Measurements from ENCODE around the gene MYPN.

The MYPN gene

GRCh38 chr10:68185085-68185484 lies 75.8 kb downstream of the MYPN start:
- Histone ChIP-seq H3K36me3 (ENCODE audit: control insufficient read depth in 1 of 2, insufficient read depth in 2 of 2, low read depth in 1 of 2, low read length in 2 of 2) (no peaks in the 10 kb centered on the region), H3K79me1 (replicated peaks; ENCODE audit: low read length, poor library complexity, severe bottlenecking) (no peaks in the 10 kb centered on the region), H3K14ac (ENCODE audit: low read length in 2 of 2) (no peak overlapping the region), H3K4me1 (ENCODE audit: control insufficient read depth, insufficient read depth, low read depth, low read length) (no peaks in the 10 kb centered on the region), H3K23ac (ENCODE audit: low read length in 2 of 2) (no peak overlapping the region), H3K18ac (ENCODE audit: low read depth in 1 of 2, low read length in 2 of 2) (no peak overlapping the region), H2BK120ac (ENCODE audit: low read depth, low read length) (no peak overlapping the region), H2BK15ac (ENCODE audit: low read depth, poor library complexity, severe bottlenecking) (no peak overlapping the region), H3K9ac (ENCODE audit: low read length) (no peak overlapping the region), H4K8ac (ENCODE audit: low read length) (peak overlapping the region; percentile 12), H3K4me3 (ENCODE audit: insufficient read depth in 1 of 2, low read depth in 1 of 2, low read length in 2 of 2) (no peak overlapping the region), H2AK5ac (ENCODE audit: low read length, severe bottlenecking) (no peak overlapping the region), H2BK5ac (ENCODE audit: low read depth, low read length, poor library complexity, severe bottlenecking) (no peak overlapping the region), H3K9me3 (ENCODE audit: control insufficient read depth, low read length) (no peaks in the 10 kb centered on the region), H3K27ac (ENCODE audit: low read length, poor library complexity, severe bottlenecking) (no peak overlapping the region), H4K91ac (ENCODE audit: low read length) (no peak overlapping the region), H3K27me3 (ENCODE audit: control insufficient read depth in 1 of 2, insufficient read depth in 1 of 2, low read length in 2 of 2) (peaks cover 0 to 11% of the 10 kb centered on the region in 2 experiments), H3K4ac (ENCODE audit: low read depth in 1 of 2, low read length in 2 of 2) (no peak overlapping the region), H2BK12ac (ENCODE audit: low read length in 2 of 2) (no peak overlapping the region), H3K4me2 (ENCODE audit: low read length, poor library complexity, severe bottlenecking) (no peak overlapping the region), H2AFZ (ENCODE audit: low read depth, low read length) (no peak overlapping the region)
- no peak for DNase-seq
- 71% methylated on average over 2 of the region's 2 CpGs for WGBS

DNA sequence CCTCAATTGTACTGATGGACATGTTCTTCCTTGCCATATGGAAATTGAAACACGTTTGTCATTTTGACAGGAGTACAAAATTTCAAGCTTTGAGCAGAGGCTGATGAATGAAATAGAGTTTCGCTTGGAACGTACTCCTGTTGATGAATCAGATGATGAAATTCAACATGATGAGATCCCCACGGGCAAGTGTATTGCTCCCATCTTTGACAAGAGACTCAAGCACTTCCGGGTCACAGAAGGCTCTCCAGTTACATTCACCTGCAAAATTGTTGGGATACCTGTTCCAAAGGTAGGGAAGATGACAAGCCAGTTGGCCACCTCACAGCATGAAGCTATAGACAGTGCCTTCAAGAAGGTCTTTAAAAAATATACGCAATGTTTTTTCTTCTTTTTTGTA lies 79.5 kb downstream of the MYPN start:
- H3K4me2 ChIP-seq (ENCODE audit: low read length, poor library complexity, severe bottlenecking), result no peak overlapping the region
- H3K4me3 ChIP-seq (ENCODE audit: insufficient read depth in 1 of 2, low read depth in 1 of 2, low read length in 2 of 2), result no peak overlapping the region
- no peaks in the 10 kb centered on the region for H3K4me1 ChIP-seq (ENCODE audit: control insufficient read depth, insufficient read depth, low read depth, low read length)
- H3K79me1 ChIP-seq (replicated peaks; ENCODE audit: low read length, poor library complexity, severe bottlenecking), result no peaks in the 10 kb centered on the region
- peaks cover 0 to 11% of the 10 kb centered on the region in 2 experiments for H3K27me3 ChIP-seq (ENCODE audit: control insufficient read depth in 1 of 2, insufficient read depth in 1 of 2, low read length in 2 of 2)
- no peak overlapping the region for H3K23ac ChIP-seq (ENCODE audit: low read length in 2 of 2)
- 85% methylated on average over 5 of the region's 6 CpGs for WGBS
- no peak for DNase-seq
- H2BK120ac ChIP-seq (ENCODE audit: low read depth, low read length), result no peak overlapping the region
- no peak overlapping the region for H2BK12ac ChIP-seq (ENCODE audit: low read length in 2 of 2)
- no peak overlapping the region for H3K27ac ChIP-seq (ENCODE audit: low read length, poor library complexity, severe bottlenecking)
- no peak overlapping the region for H2BK15ac ChIP-seq (ENCODE audit: low read depth, poor library complexity, severe bottlenecking)
- no peak overlapping the region for H3K4ac ChIP-seq (ENCODE audit: low read depth in 1 of 2, low read length in 2 of 2)
- no peaks in the 10 kb centered on the region for H3K9me3 ChIP-seq (ENCODE audit: control insufficient read depth, low read length)
- no peak overlapping the region for H2AK5ac ChIP-seq (ENCODE audit: low read length, severe bottlenecking)
- H3K14ac ChIP-seq (ENCODE audit: low read length in 2 of 2), result no peak overlapping the region
- H3K18ac ChIP-seq (ENCODE audit: low read depth in 1 of 2, low read length in 2 of 2), result no peak overlapping the region
- no peak overlapping the region for H4K8ac ChIP-seq (ENCODE audit: low read length)
- H4K91ac ChIP-seq (ENCODE audit: low read length), result no peak overlapping the region
- H2BK5ac ChIP-seq (ENCODE audit: low read depth, low read length, poor library complexity, severe bottlenecking), result no peak overlapping the region
- no peak overlapping the region for H3K9ac ChIP-seq (ENCODE audit: low read length)
- no peaks in the 10 kb centered on the region for H3K36me3 ChIP-seq (ENCODE audit: control insufficient read depth in 1 of 2, insufficient read depth in 2 of 2, low read depth in 1 of 2, low read length in 2 of 2)
- H2AFZ ChIP-seq (ENCODE audit: low read depth, low read length), result no peak overlapping the region

GRCh38 chr10:68192113-68192512 lies 82.8 kb downstream of the MYPN start:
- Histone ChIP-seq H3K36me3 (ENCODE audit: control insufficient read depth in 1 of 2, insufficient read depth in 2 of 2, low read depth in 1 of 2, low read length in 2 of 2) (no peaks in the 10 kb centered on the region), H3K79me1 (replicated peaks; ENCODE audit: low read length, poor library complexity, severe bottlenecking) (no peaks in the 10 kb centered on the region), H4K91ac (ENCODE audit: low read length) (no peak overlapping the region), H4K8ac (ENCODE audit: low read length) (no peak overlapping the region), H2BK5ac (ENCODE audit: low read depth, low read length, poor library complexity, severe bottlenecking) (no peak overlapping the region), H3K18ac (ENCODE audit: low read depth in 1 of 2, low read length in 2 of 2) (no peak overlapping the region), H3K23ac (ENCODE audit: low read length in 2 of 2) (no peak overlapping the region), H3K9me3 (ENCODE audit: control insufficient read depth, low read length) (no peaks in the 10 kb centered on the region), H3K4ac (ENCODE audit: low read depth in 1 of 2, low read length in 2 of 2) (no peak overlapping the region), H3K4me3 (ENCODE audit: insufficient read depth in 1 of 2, low read depth in 1 of 2, low read length in 2 of 2) (no peak overlapping the region), H3K4me2 (ENCODE audit: low read length, poor library complexity, severe bottlenecking) (no peak overlapping the region), H2BK15ac (ENCODE audit: low read depth, poor library complexity, severe bottlenecking) (no peak overlapping the region), H3K27ac (ENCODE audit: low read length, poor library complexity, severe bottlenecking) (no peak overlapping the region), H2AK5ac (ENCODE audit: low read length, severe bottlenecking) (no peak overlapping the region), H2BK12ac (ENCODE audit: low read length in 2 of 2) (no peak overlapping the region), H3K14ac (ENCODE audit: low read length in 2 of 2) (no peak overlapping the region), H2AFZ (ENCODE audit: low read depth, low read length) (no peak overlapping the region), H3K27me3 (ENCODE audit: control insufficient read depth in 1 of 2, insufficient read depth in 1 of 2, low read length in 2 of 2) (peaks cover 0 to 3% of the 10 kb centered on the region in 2 experiments), H3K9ac (ENCODE audit: low read length) (peak overlapping the region; percentile 10), H2BK120ac (ENCODE audit: low read depth, low read length) (no peak overlapping the region), H3K4me1 (ENCODE audit: control insufficient read depth, insufficient read depth, low read depth, low read length) (no peaks in the 10 kb centered on the region)
- 81% methylated on average over 3 of the region's 3 CpGs for WGBS
- DNase-seq, result no peak

DNA sequence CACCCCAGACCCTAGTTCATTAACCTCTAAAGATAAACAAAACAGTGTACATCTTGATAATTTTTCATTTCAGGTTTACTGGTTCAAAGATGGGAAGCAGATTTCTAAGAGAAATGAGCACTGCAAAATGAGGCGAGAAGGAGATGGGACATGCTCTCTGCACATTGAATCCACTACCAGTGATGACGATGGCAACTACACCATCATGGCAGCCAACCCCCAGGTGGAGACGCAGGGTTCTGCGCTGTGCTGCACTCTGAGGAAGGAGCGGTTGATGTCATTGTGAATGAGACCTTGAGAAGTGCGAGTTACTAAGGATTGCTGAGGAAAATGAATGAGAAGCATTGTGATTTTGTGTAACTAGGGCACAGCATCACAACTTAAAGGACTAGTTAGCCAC lies 85.0 kb downstream of the MYPN start:
- Histone ChIP-seq H2BK15ac (ENCODE audit: low read depth, poor library complexity, severe bottlenecking) (no peak overlapping the region), H3K23ac (ENCODE audit: low read length in 2 of 2) (no peak overlapping the region), H3K18ac (ENCODE audit: low read depth in 1 of 2, low read length in 2 of 2) (no peak overlapping the region), H2BK5ac (ENCODE audit: low read depth, low read length, poor library complexity, severe bottlenecking) (no peak overlapping the region), H3K9ac (ENCODE audit: low read length) (no peak overlapping the region), H3K4me1 (ENCODE audit: control insufficient read depth, insufficient read depth, low read depth, low read length) (no peaks in the 10 kb centered on the region), H3K9me3 (ENCODE audit: control insufficient read depth, low read length) (no peaks in the 10 kb centered on the region), H3K79me1 (replicated peaks; ENCODE audit: low read length, poor library complexity, severe bottlenecking) (no peaks in the 10 kb centered on the region), H2BK120ac (ENCODE audit: low read depth, low read length) (no peak overlapping the region), H4K8ac (ENCODE audit: low read length) (no peak overlapping the region), H4K91ac (ENCODE audit: low read length) (no peak overlapping the region), H3K27me3 (ENCODE audit: control insufficient read depth in 1 of 2, insufficient read depth in 1 of 2, low read length in 2 of 2) (no peaks in the 10 kb centered on the region), H2AFZ (ENCODE audit: low read depth, low read length) (no peak overlapping the region), H3K4me3 (ENCODE audit: insufficient read depth in 1 of 2, low read depth in 1 of 2, low read length in 2 of 2) (no peak overlapping the region), H3K27ac (ENCODE audit: low read length, poor library complexity, severe bottlenecking) (no peak overlapping the region), H3K4ac (ENCODE audit: low read depth in 1 of 2, low read length in 2 of 2) (no peak overlapping the region), H3K4me2 (ENCODE audit: low read length, poor library complexity, severe bottlenecking) (no peak overlapping the region), H3K14ac (ENCODE audit: low read length in 2 of 2) (no peak overlapping the region), H2BK12ac (ENCODE audit: low read length in 2 of 2) (no peak overlapping the region), H2AK5ac (ENCODE audit: low read length, severe bottlenecking) (no peak overlapping the region), H3K36me3 (ENCODE audit: control insufficient read depth in 1 of 2, insufficient read depth in 2 of 2, low read depth in 1 of 2, low read length in 2 of 2) (no peaks in the 10 kb centered on the region)
- WGBS, result 77% methylated on average over 5 of the region's 6 CpGs
- no peak for DNase-seq
